Suprapubic skin (tissue), 4 donors: ENCODE results near the gene SYNDIG1. TPM values are rescaled to one million over a fixed set of nuclear protein-coding genes. Genes with fewer than 3 reads are reported as not detected.

Experiments used
- DNase-seq, 2 donors: peaks; one replicate each; pipeline ENCODE4 v3.0.0-alpha.2; 2019; ENCODE audit warnings: low spot score in 2 of 2
- H3K27ac ChIP-seq: fragments of 200-600 bp; sonication (generic); one replicate; pipeline ENCODE4 v1.5.1; 2019
- H3K27me3 ChIP-seq: fragments of 200-600 bp; sonication (generic); one replicate; pipeline ENCODE4 v1.5.1; 2019
- H3K36me3 ChIP-seq: fragments of 200-600 bp; sonication (generic); one replicate; pipeline ENCODE4 v1.5.1; 2019
- H3K4me1 ChIP-seq: fragments of 200-600 bp; sonication (generic); one replicate; pipeline ENCODE4 v1.5.1; 2019
- H3K4me3 ChIP-seq: fragments of 200-600 bp; sonication (generic); one replicate; pipeline ENCODE4 v1.5.1; 2019; ENCODE audit warnings: mild to moderate bottlenecking
- H3K9me3 ChIP-seq: fragments of 200-600 bp; sonication (generic); one replicate; pipeline ENCODE4 v1.5.1; 2019
- CTCF ChIP-seq, 2 donors: fragments of 200-600 bp in 1 of 2; fragments of 450-650 bp in 1 of 2; sonication (generic) in 1 of 2; IDR thresholded peaks; one replicate each; pipeline ENCODE4 v1.5.1; 2016 to 2019; ENCODE audit warnings: antibody characterized with exemption in 2 of 2, mild to moderate bottlenecking in 1 of 2, moderate library complexity in 1 of 2
- EP300 ChIP-seq: sonication (generic); formaldehyde crosslinking; IDR thresholded peaks from one replicate; pipeline ENCODE4 v1.6.1; 2017; ENCODE audit warnings: antibody characterized with exemption
- POLR2A ChIP-seq, 2 donors: fragments of 450-650 bp; IDR thresholded peaks; one replicate each; pipeline ENCODE4 v1.6.1; 2017; ENCODE audit warnings: antibody characterized with exemption in 2 of 2, mild to moderate bottlenecking in 2 of 2, moderate library complexity in 2 of 2
- POLR2AphosphoS5 ChIP-seq, 3 donors: sonication (generic); formaldehyde crosslinking; IDR thresholded peaks; one replicate each; pipeline ENCODE4 v1.6.1; 2017; ENCODE audit warnings: antibody characterized with exemption in 3 of 3
- WGBS: methylation state at CpG from one replicate; pipeline ENCODE4 v1.1.5; 2018; 5-methylcytosine and 5-hydroxymethylcytosine counted together
- total RNA-seq, 4 donors: library from RNA; depleted of rRNA; stranded (reverse); fragments of >200 nt; gene quantifications; one replicate each; pipeline ENCODE4 v1.1.0, GENCODE V29; 2016

Gene SYNDIG1
- total RNA-seq, 4 donors from 2014 or later, result not detected

- Histone ChIP-seq H3K36me3 (no peaks in the 10 kb centered on the region), H3K27ac (no peak overlapping the region), H3K9me3 (no peaks in the 10 kb centered on the region), H3K4me1 (no peaks in the 10 kb centered on the region), H3K27me3 (no peaks in the 10 kb centered on the region), H3K4me3 (no peak overlapping the region)
- TF ChIP-seq POLR2A (IDR thresholded peaks at IDR 0.05), result no peak
- TF ChIP-seq POLR2AphosphoS5 (IDR thresholded peaks at IDR 0.05), result no peak
- no peak for TF ChIP-seq CTCF (IDR thresholded peaks at IDR 0.05)
- TF ChIP-seq EP300, result no peak
- no peak for DNase-seq
- WGBS, result 73% methylated on average over 8 of the region's 8 CpGs
Observed at GRCh38 chr20:24568842-24569241, 99.4 kb downstream of the SYNDIG1 start.

GRCh38 chr20:24571159-24571558 is 101.7 kb downstream of the SYNDIG1 start:
- WGBS, result 88% methylated on average over 2 of the region's 2 CpGs
- Histone ChIP-seq H3K27ac (no peak overlapping the region), H3K27me3 (no peaks in the 10 kb centered on the region), H3K4me1 (no peaks in the 10 kb centered on the region), H3K36me3 (no peaks in the 10 kb centered on the region), H3K9me3 (no peaks in the 10 kb centered on the region), H3K4me3 (no peak overlapping the region)
- no peak for DNase-seq
- TF ChIP-seq POLR2A (IDR thresholded peaks at IDR 0.05), result no peak
- TF ChIP-seq CTCF (IDR thresholded peaks at IDR 0.05), result no peak
- no peak for TF ChIP-seq EP300
- no peak for TF ChIP-seq POLR2AphosphoS5 (IDR thresholded peaks at IDR 0.05)

GRCh38 chr20:24572140-24572539 is 102.7 kb downstream of the SYNDIG1 start:
- 92% methylated on average over 7 of the region's 7 CpGs for WGBS

GRCh38 chr20:24572862-24573261 is 103.4 kb downstream of the SYNDIG1 start:
- 84% methylated on average over 5 of the region's 5 CpGs for WGBS
- Histone ChIP-seq H3K27ac (no peak overlapping the region), H3K4me1 (no peaks in the 10 kb centered on the region), H3K4me3 (no peak overlapping the region), H3K9me3 (no peaks in the 10 kb centered on the region), H3K27me3 (no peaks in the 10 kb centered on the region), H3K36me3 (no peaks in the 10 kb centered on the region)
- DNase-seq, result no peak
- TF ChIP-seq EP300 (no peak), CTCF (IDR thresholded peaks at IDR 0.05) (no peak), POLR2AphosphoS5 (IDR thresholded peaks at IDR 0.05) (no peak), POLR2A (IDR thresholded peaks at IDR 0.05) (no peak)

More at GRCh38 chr20:24572140-24572539, 102.7 kb downstream of the SYNDIG1 start:
- TF ChIP-seq EP300 (no peak), POLR2A (IDR thresholded peaks at IDR 0.05) (no peak), CTCF (IDR thresholded peaks at IDR 0.05) (no peak), POLR2AphosphoS5 (IDR thresholded peaks at IDR 0.05) (no peak)
- Histone ChIP-seq H3K4me3 (no peak overlapping the region), H3K27me3 (no peaks in the 10 kb centered on the region), H3K36me3 (no peaks in the 10 kb centered on the region), H3K9me3 (no peaks in the 10 kb centered on the region), H3K27ac (no peak overlapping the region), H3K4me1 (no peaks in the 10 kb centered on the region)
- DNase-seq, result no peak

GRCh38 chr20:24573557-24573956 is 104.1 kb downstream of the SYNDIG1 start:
- Histone ChIP-seq H3K27me3 (no peaks in the 10 kb centered on the region), H3K4me1 (no peaks in the 10 kb centered on the region), H3K36me3 (no peaks in the 10 kb centered on the region), H3K9me3 (no peaks in the 10 kb centered on the region), H3K27ac (no peak overlapping the region), H3K4me3 (no peak overlapping the region)
- TF ChIP-seq CTCF (IDR thresholded peaks at IDR 0.05), result no peak
- TF ChIP-seq EP300, result no peak
- no peak for TF ChIP-seq POLR2A (IDR thresholded peaks at IDR 0.05)
- no peak for TF ChIP-seq POLR2AphosphoS5 (IDR thresholded peaks at IDR 0.05)
- no peak for DNase-seq
- 74% methylated on average over 5 of the region's 6 CpGs for WGBS
